HT1080 (cell line): ENCODE results near the gene ACADSB. TPM values are rescaled to one million over a fixed set of nuclear protein-coding genes. Genes with fewer than 3 reads are reported as not detected.

Source experiments
- DNase-seq: peaks from one replicate; pipeline ENCODE4 v3.0.0-alpha.2; 2015; ENCODE audit warnings: low read depth
- total RNA-seq: library from RNA; depleted of rRNA; stranded (reverse); fragments of >200 nt; shearing (Covaris generic); gene quantifications from 2 replicates; pipeline ENCODE4 v1.2.3, GENCODE V29; 2014; rRNA removed

Gene ACADSB
- total RNA-seq, 1 experiment from 2014 or later = 4.9 TPM

GRCh38 chr10:123096452-123096851 is 87.6 kb downstream of the ACADSB start:
- DNase-seq = no peak

GRCh38 chr10:123097039-123097438 is 88.2 kb downstream of the ACADSB start:
- DNase-seq = no peak

- DNase-seq = peak; percentile 6
Measured at GRCh38 chr10:123100030-123100762, 91.4 kb downstream of the ACADSB start.

GRCh38 chr10:123101872-123102271 is 93.1 kb downstream of the ACADSB start:
- no peak for DNase-seq

GRCh38 chr10:123102673-123103072 is 93.9 kb downstream of the ACADSB start:
- no peak for DNase-seq

GRCh38 chr10:123103944-123104343 is 95.1 kb downstream of the ACADSB start:
- no peak for DNase-seq

Other genes starting within 250 kb of the ACADSB start
- 0.47 and 0.55 TPM in 2 replicates for gene CUZD1, start 163.1 kb upstream of the ACADSB start, total RNA-seq
- 7.2 and 7.9 TPM in 2 replicates for gene FAM24B, start 129.4 kb upstream of the ACADSB start, total RNA-seq
- gene FAM24A, start 98.4 kb upstream of the ACADSB start, total RNA-seq = not detected in 2 replicates
- 8.1 and 9.4 TPM in 2 replicates for gene C10orf88, start 54.8 kb upstream of the ACADSB start, total RNA-seq
- 9.1 and 9.6 TPM in 2 replicates for gene PSTK, start 28.6 kb upstream of the ACADSB start, total RNA-seq
- gene IKZF5, start 211 bp upstream of the ACADSB start, total RNA-seq = 4.2 and 5.4 TPM in 2 replicates
- not detected in 2 replicates for gene HMX3, start 127.0 kb downstream of the ACADSB start, total RNA-seq
- 0.06 TPM in 1 of 2 replicates, not detected in the other for gene HMX2, start 139.1 kb downstream of the ACADSB start, total RNA-seq
- gene BUB3, start 145.4 kb downstream of the ACADSB start, total RNA-seq = 442 and 564 TPM in 2 replicates